Fibroblast of the aortic adventitia (primary cell): Measurements from ENCODE around the gene ENC1. TPM values are rescaled to one million over a fixed set of nuclear protein-coding genes. Genes with fewer than 3 reads are reported as not detected.

Experiments used
- DNase-seq: peaks from one replicate; pipeline ENCODE4 v3.0.0-alpha.2; 2010; ENCODE audit warnings: low read depth
- H3K4me3 ChIP-seq: 2 replicates; pipeline ENCODE4 v1.5.1; 2011; ENCODE audit warnings: low read depth, mild to moderate bottlenecking, control low read depth, low read length, moderate library complexity
- CTCF ChIP-seq: IDR thresholded peaks from 2 replicates; pipeline ENCODE4 v1.5.1; 2011; ENCODE audit warnings: mild to moderate bottlenecking, low read length, control low read depth, inconsistent platforms; ENCODE audit not compliant: insufficient read depth
- total RNA-seq: library from RNA; depleted of rRNA; stranded (reverse); fragments of >200 nt; gene quantifications from 2 replicates; pipeline ENCODE4 v1.2.3, GENCODE V29; 2012; ENCODE audit warnings: low replicate concordance

The ENC1 gene
- total RNA-seq, 1 donor = 21.0 TPM

- H3K4me3 ChIP-seq = no peak overlapping the region
- no peak for TF ChIP-seq CTCF
- no peak for DNase-seq
These were observed 19.0 kb downstream of the ENC1 start for GRCh38 chr5:74621492-74621891.

GRCh38 chr5:74619308-74619707, 21.2 kb downstream of the ENC1 start:
- no peak overlapping the region for H3K4me3 ChIP-seq
- no peak for DNase-seq
- no peak for TF ChIP-seq CTCF

- H3K4me3 ChIP-seq = no peak overlapping the region
- no peak for TF ChIP-seq CTCF
- no peak for DNase-seq
These were observed 22.4 kb downstream of the ENC1 start for GRCh38 chr5:74618106-74618505.

- no peak overlapping the region for H3K4me3 ChIP-seq
These were observed 23.3 kb downstream of the ENC1 start for GRCh38 chr5:74617202-74617601.

GRCh38 chr5:74616236-74617146, 24.0 kb downstream of the ENC1 start:
- DNase-seq = no peak
- no peak overlapping the region for H3K4me3 ChIP-seq
- no peak for TF ChIP-seq CTCF

More at GRCh38 chr5:74617202-74617601, 23.3 kb downstream of the ENC1 start:
- no peak for TF ChIP-seq CTCF
- DNase-seq = no peak

GRCh38 chr5:74613283-74613682, 27.2 kb downstream of the ENC1 start:
- DNase-seq = no peak
- no peak overlapping the region for H3K4me3 ChIP-seq
- no peak for TF ChIP-seq CTCF

GRCh38 chr5:74612045-74612444, 28.5 kb downstream of the ENC1 start:
- TF ChIP-seq CTCF = no peak
- no peak for DNase-seq
- no peak overlapping the region for H3K4me3 ChIP-seq
